Spleen (tissue), 11 donors: Measurements from ENCODE around the gene FARP1. TPM values are rescaled to one million over a fixed set of nuclear protein-coding genes. Genes with fewer than 3 reads are reported as not detected.

Experiments
- DNase-seq: peaks from one replicate; pipeline ENCODE4 v3.0.0-alpha.2; 2020
- H3K27ac ChIP-seq, 8 donors: fragments of 200-600 bp; sonication (generic) in 7 of 8; 1 replicate in 4 of 8; 2 replicates in 4 of 8; pipeline versions ENCODE4 v1.5.0 to v1.8.0; 2016 to 2021; ENCODE audit warnings: inconsistent platforms in 4 of 8, mild to moderate bottlenecking in 4 of 8, moderate library complexity in 1 of 8
- H3K27me3 ChIP-seq, 7 donors: fragments of 200-600 bp; sonication (generic) in 6 of 7; replicated peaks in 1 of 7; 1 replicate in 4 of 7; 2 replicates in 3 of 7; pipeline versions ENCODE4 v1.5.0 to v1.8.0; 2016 to 2021; ENCODE audit warnings: inconsistent platforms in 3 of 7, mild to moderate bottlenecking in 1 of 7
- H3K36me3 ChIP-seq, 6 donors: fragments of 200-600 bp; sonication (generic) in 5 of 6; 1 replicate in 4 of 6; 2 replicates in 2 of 6; pipeline versions ENCODE4 v1.5.0 to v1.8.0; 2016 to 2021; ENCODE audit warnings: inconsistent platforms in 2 of 6
- H3K4me1 ChIP-seq, 6 donors: fragments of 200-600 bp; sonication (generic) in 5 of 6; 1 replicate in 3 of 6; 2 replicates in 3 of 6; pipeline versions ENCODE4 v1.5.0 to v1.8.0; 2016 to 2021; ENCODE audit warnings: inconsistent platforms in 3 of 6
- H3K4me3 ChIP-seq, 8 donors: fragments of 200-600 bp; sonication (generic) in 7 of 8; 1 replicate in 4 of 8; 2 replicates in 4 of 8; pipeline versions ENCODE4 v1.5.0 to v1.8.0; 2016 to 2021; ENCODE audit warnings: inconsistent platforms in 4 of 8, mild to moderate bottlenecking in 4 of 8, moderate library complexity in 2 of 8
- H3K9me3 ChIP-seq, 8 donors: fragments of 200-600 bp; sonication (generic) in 7 of 8; 1 replicate in 4 of 8; 2 replicates in 4 of 8; pipeline versions ENCODE4 v1.5.0 to v1.8.0; 2016 to 2021; ENCODE audit warnings: inconsistent platforms in 4 of 8
- CTCF ChIP-seq, 11 experiments: fragments of 200-600 bp in 7 of 11; fragments of 450-650 bp in 4 of 11; sonication (generic) in 4 of 11; IDR thresholded peaks in 8 of 11; conservative IDR thresholded peaks in 3 of 11; 1 replicate in 7 of 11; 2 replicates in 4 of 11; pipeline versions ENCODE4 v1.4.0 to v1.8.0; 2016 to 2021; ENCODE audit warnings: antibody characterized with exemption in 11 of 11, inconsistent platforms in 4 of 11, mild to moderate bottlenecking in 1 of 11
- POLR2A ChIP-seq, 3 donors: fragments of 450-650 bp; IDR thresholded peaks; one replicate each; pipeline ENCODE4 v1.5.1; 2017; ENCODE audit warnings: antibody characterized with exemption in 3 of 3, mild to moderate bottlenecking in 1 of 3
- POLR2AphosphoS5 ChIP-seq, 3 donors: sonication (generic); formaldehyde crosslinking; IDR thresholded peaks; one replicate each; pipeline ENCODE4 v1.5.1; 2017; ENCODE audit warnings: antibody characterized with exemption in 3 of 3
- WGBS, 5 donors: extraction: QIAGEN DNeasy Blood & Tissue Kit in 3 of 5; methylation state at CpG; one replicate each; pipeline versions ENCODE4 v1.1.5 to v1.1.7; 2013 to 2018; 5-methylcytosine and 5-hydroxymethylcytosine counted together
- intact Hi-C: fragments of 100-400 bp; cut with DNase I; formaldehyde crosslinking; loops from one replicate; pipeline ENCODE4 v1.15.0; 2023; ENCODE audit warnings: low total_unique reads
- polyA plus RNA-seq, 3 donors: library from polyadenylated mRNA; stranded (reverse); fragments of 200-250 nt; gene quantifications; one replicate each; pipeline ENCODE4 v1.2.1, GENCODE V29; 2013
- total RNA-seq, 7 donors: library from RNA; depleted of rRNA in 3 of 7; stranded (reverse); fragments of >200 nt in 3 of 7; fragmentation: NEBNext Ultra II Directional in 4 of 7; extraction: Animal tissue kit (Norgen Biotek cat#: 25700) in 4 of 7; gene quantifications; one replicate each; pipeline versions ENCODE4 v1.1.0 to v1.2.1, GENCODE V29; 2016 to 2021
- donor health status: healthy with polysubstance abuse.
- donor health status: DM: no; HTN: no; CAD: no; lungs with moderate emphysema.
- donor health status: DM: no; HTN: no; CAD: no.
- donor health status: Bipolar disorder and iron deficiency.
- donor health status: healthy.
- donor health status: DM: no; HTN: no; CAD: no.
- donor health status: DM: yes; HTN: yes; CAD: no.

FARP1 gene
- total and polyA plus RNA-seq, 10 donors = 3.7 to 60.9 (median 33.0) TPM

DNA sequence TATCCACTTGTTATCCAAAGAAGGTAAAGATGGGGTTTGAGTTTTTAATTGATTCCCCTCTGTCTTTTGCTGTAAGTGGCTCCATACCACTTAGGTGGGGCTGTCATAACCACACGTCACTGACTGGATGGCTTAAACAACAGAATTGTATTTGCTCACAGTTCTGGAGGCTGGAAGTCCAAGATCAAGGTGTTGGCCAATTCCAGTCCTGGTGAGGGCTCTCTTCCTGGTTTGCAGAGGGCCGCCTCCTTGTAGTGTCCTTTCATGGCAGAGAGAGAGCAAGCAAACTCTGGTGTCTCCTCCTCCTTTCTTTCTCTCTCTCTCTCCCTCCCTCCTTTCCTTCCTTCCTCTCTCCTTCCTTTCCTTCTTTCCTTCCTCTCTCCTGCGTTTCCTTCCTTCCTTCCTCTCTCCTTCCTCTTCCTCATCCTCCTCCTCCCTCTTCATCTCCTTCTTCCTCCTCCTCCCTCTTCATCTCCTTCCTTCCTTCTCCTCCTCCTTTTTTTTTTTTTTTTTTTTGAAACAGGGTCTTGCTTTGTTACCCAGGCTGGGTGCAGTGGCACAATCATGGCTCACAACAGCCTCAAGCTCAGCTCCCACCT is 174.8 kb downstream of the FARP1 start:
- intact Hi-C loops = no loop called here
- no peaks in the 10 kb centered on the region for H3K9me3 ChIP-seq
- TF ChIP-seq CTCF (IDR thresholded peaks at IDR 0.05 in 8 of 11, conservative IDR thresholded peaks at IDR 0.05 in 3 of 11) = no peak
- no peak for TF ChIP-seq POLR2AphosphoS5 (IDR thresholded peaks at IDR 0.05)
- TF ChIP-seq POLR2A (IDR thresholded peaks at IDR 0.05) = no peak
- no peak overlapping the region for H3K4me3 ChIP-seq
- DNase-seq = no peak
- H3K27me3 ChIP-seq = no peaks in the 10 kb centered on the region
- no peaks in the 10 kb centered on the region for H3K36me3 ChIP-seq
- no peak overlapping the region for H3K27ac ChIP-seq
- 78 to 93% (median 81%) methylated on average over 3 of the region's 3 CpGs for WGBS, 5 donors
- no peaks in the 10 kb centered on the region for H3K4me1 ChIP-seq

DNA sequence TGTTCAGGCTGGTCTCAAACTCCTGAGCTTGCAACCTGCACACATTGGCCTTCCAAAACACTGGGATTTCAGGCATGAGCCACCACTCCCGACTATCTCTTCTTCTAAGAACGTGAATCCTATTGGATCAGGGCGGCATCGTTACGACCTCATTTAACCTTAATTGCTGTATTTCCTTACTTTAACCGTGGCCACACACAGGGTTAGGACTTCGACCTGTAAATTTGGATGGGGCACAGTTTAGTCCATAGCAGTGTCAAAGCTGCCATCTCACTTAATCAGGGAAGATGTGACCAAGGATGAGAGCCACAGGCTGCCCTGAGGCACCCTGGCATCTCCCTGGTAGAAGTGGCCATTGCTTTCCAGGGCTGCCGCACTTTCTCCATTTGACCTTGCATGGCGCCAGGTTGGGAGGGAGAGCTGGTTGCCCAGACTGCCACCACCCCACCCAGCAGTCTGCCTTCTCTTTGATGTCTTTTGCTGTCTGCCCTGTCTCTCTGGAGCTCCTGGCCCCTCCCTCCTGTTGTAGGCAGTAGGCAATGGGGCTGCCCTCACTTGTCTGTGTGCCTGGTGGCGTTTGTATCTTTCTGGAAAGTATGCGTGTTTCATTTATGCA is 175.5 kb downstream of the FARP1 start:
- WGBS, 5 donors = 82 to 94% (median 86%) methylated on average over 11 of the region's 11 CpGs
- H3K27ac ChIP-seq = no peak overlapping the region
- no peaks in the 10 kb centered on the region for H3K9me3 ChIP-seq
- no peaks in the 10 kb centered on the region for H3K36me3 ChIP-seq
- no peaks in the 10 kb centered on the region for H3K27me3 ChIP-seq
- intact Hi-C loops = no loop called here
- peaks cover 0 to 3% (median 0%) of the 10 kb centered on the region in 6 donors for H3K4me1 ChIP-seq
- no peak for TF ChIP-seq CTCF (IDR thresholded peaks at IDR 0.05 in 8 of 11, conservative IDR thresholded peaks at IDR 0.05 in 3 of 11)
- no peak for TF ChIP-seq POLR2A (IDR thresholded peaks at IDR 0.05)
- TF ChIP-seq POLR2AphosphoS5 (IDR thresholded peaks at IDR 0.05) = no peak
- no peak overlapping the region for H3K4me3 ChIP-seq
- DNase-seq = no peak

DNA sequence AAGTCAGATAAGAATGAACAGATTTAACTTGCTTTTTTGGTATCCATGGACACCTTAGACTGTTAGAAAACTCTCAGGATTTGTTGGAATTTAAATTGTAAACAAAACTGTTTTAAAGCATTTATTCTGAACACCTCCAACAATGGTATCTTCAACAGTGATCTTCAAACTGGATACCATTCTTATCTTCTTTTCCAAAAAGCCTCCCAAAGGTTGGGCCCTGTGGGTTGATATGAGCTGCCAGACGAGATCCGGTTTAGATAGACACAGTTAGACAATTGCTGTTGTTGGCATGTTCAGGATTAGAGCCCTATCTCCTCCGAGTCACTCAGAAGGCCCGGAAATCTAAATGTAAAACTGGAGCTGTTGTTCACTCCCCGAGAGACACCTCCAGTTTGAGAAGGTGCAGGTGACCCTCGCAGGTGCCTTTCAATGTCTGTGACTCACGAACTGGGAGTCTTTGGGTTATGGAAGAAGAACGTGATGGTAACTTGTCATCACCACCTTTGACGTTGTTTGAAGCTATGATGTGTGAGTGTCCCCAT is 177.7 kb downstream of the FARP1 start:
- 86 to 96% (median 90%) methylated on average over 9 of the region's 9 CpGs for WGBS, 5 donors
- no peak for DNase-seq
- no peak for TF ChIP-seq CTCF (IDR thresholded peaks at IDR 0.05 in 8 of 11, conservative IDR thresholded peaks at IDR 0.05 in 3 of 11)
- TF ChIP-seq POLR2AphosphoS5 (IDR thresholded peaks at IDR 0.05) = no peak
- TF ChIP-seq POLR2A (IDR thresholded peaks at IDR 0.05) = no peak
- Histone ChIP-seq H3K36me3 (no peaks in the 10 kb centered on the region), H3K9me3 (no peaks in the 10 kb centered on the region), H3K27ac (no peak overlapping the region), H3K4me3 (no peak overlapping the region), H3K27me3 (no peaks in the 10 kb centered on the region), H3K4me1 (peaks cover 0 to 3% (median 0%) of the 10 kb centered on the region in 6 donors)
- intact Hi-C loops = no loop called here

DNA sequence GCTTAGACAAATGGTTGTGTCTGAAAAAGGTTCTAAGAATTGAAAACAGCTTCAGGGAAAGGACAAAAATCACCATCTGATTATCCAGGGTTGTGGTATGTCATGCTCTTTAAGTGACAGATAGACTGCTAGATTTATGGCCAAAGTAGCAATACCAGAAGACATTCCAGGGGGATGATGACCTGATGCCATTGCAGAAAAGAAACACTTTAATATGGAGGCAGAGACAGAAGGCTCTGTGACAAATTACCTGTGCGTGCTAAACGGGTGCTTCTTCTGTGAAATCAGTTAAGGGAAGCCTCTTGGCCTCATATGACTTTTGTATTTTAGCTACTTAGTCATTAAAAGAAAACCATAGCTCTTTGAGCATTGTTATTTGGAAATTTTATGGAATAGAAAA is 178.5 kb downstream of the FARP1 start:
- no peak for DNase-seq
- Histone ChIP-seq H3K27ac (no peak overlapping the region), H3K4me1 (peaks cover 0 to 3% (median 0%) of the 10 kb centered on the region in 6 donors), H3K4me3 (no peak overlapping the region), H3K9me3 (no peaks in the 10 kb centered on the region), H3K36me3 (no peaks in the 10 kb centered on the region), H3K27me3 (no peaks in the 10 kb centered on the region)
- intact Hi-C loops = no loop called here
- TF ChIP-seq POLR2AphosphoS5 (IDR thresholded peaks at IDR 0.05) (no peak), POLR2A (IDR thresholded peaks at IDR 0.05) (no peak), CTCF (IDR thresholded peaks at IDR 0.05 in 8 of 11, conservative IDR thresholded peaks at IDR 0.05 in 3 of 11) (no peak)
- WGBS, 5 donors = 93 to 97% (median 95%) methylated on average over 2 of the region's 2 CpGs
